ENCODE data around the gene ACOT12.
"Not testable (repeated sequence)": the region's sequence is repeated elsewhere in the genome, so short reads cannot be mapped to it uniquely, and the experiment has no call there.

Gene ACOT12

GRCh38 chr5:81344736-81345135, 49.2 kb downstream of the ACOT12 start:
- DNase-seq (ENCODE audit: low read depth, low spot score): no peak

- DNase-seq (ENCODE audit: low read depth, low spot score): not testable (repeated sequence)
Observed at GRCh38 chr5:81338213-81338612, 55.7 kb downstream of the ACOT12 start.

- no peak for DNase-seq (ENCODE audit: low read depth, low spot score)
Observed at GRCh38 chr5:81337803-81338202, 56.1 kb downstream of the ACOT12 start.

- no peak for DNase-seq (ENCODE audit: low read depth, low spot score)
Observed at GRCh38 chr5:81336556-81336955, 57.4 kb downstream of the ACOT12 start.

- no peak for DNase-seq (ENCODE audit: low read depth, low spot score)
Observed at GRCh38 chr5:81335946-81336345, 58.0 kb downstream of the ACOT12 start.

- no peak for DNase-seq (ENCODE audit: low read depth, low spot score)
Observed at GRCh38 chr5:81334304-81335061, 59.5 kb downstream of the ACOT12 start.

GRCh38 chr5:81326554-81326953, 67.4 kb downstream of the ACOT12 start:
- no peak for DNase-seq (ENCODE audit: low read depth, low spot score)

GRCh38 chr5:81317536-81317935, 76.4 kb downstream of the ACOT12 start:
- no peak for DNase-seq (ENCODE audit: low read depth, low spot score)

GRCh38 chr5:81316571-81316970, 77.4 kb downstream of the ACOT12 start:
- DNase-seq (ENCODE audit: low read depth, low spot score): no peak

GRCh38 chr5:81315830-81316229, 78.1 kb downstream of the ACOT12 start:
- DNase-seq (ENCODE audit: low read depth, low spot score): no peak

- no peak for DNase-seq (ENCODE audit: low read depth, low spot score)
Observed at GRCh38 chr5:81315336-81315735, 78.6 kb downstream of the ACOT12 start.

GRCh38 chr5:81314581-81314980, 79.4 kb downstream of the ACOT12 start:
- no peak for DNase-seq (ENCODE audit: low read depth, low spot score)

- no peak for DNase-seq (ENCODE audit: low read depth, low spot score)
Observed at GRCh38 chr5:81313686-81314085, 80.2 kb downstream of the ACOT12 start.

GRCh38 chr5:81313278-81313677, 80.7 kb downstream of the ACOT12 start:
- no peak for DNase-seq (ENCODE audit: low read depth, low spot score)

GRCh38 chr5:81310402-81311063, 83.4 kb downstream of the ACOT12 start:
- no peak for DNase-seq (ENCODE audit: low read depth, low spot score)

- DNase-seq (ENCODE audit: low read depth, low spot score): no peak
Observed at GRCh38 chr5:81308836-81309235, 85.1 kb downstream of the ACOT12 start.

- no peak for DNase-seq (ENCODE audit: low read depth, low spot score)
Observed at GRCh38 chr5:81305785-81306184, 88.1 kb downstream of the ACOT12 start.

GRCh38 chr5:81303563-81303962, 90.4 kb downstream of the ACOT12 start:
- DNase-seq (ENCODE audit: low read depth, low spot score): no peak

GRCh38 chr5:81302596-81302995, 91.3 kb downstream of the ACOT12 start:
- DNase-seq (ENCODE audit: low read depth, low spot score): no peak

GRCh38 chr5:81301271-81302015, 92.5 kb downstream of the ACOT12 start, which contains the start of gene ZCCHC9:
Gene ZCCHC9, plus strand, starts transcription at chr5:81301587. Its CDS starts 3,171 bp downstream, at chr5:81304758.
- DNase-seq (ENCODE audit: low read depth, low spot score): peak; percentile 92

GRCh38 chr5:81300921-81301270, 93.0 kb downstream of the ACOT12 start:
- DNase-seq (ENCODE audit: low read depth, low spot score): no peak

GRCh38 chr5:81297531-81297930, 96.4 kb downstream of the ACOT12 start:
- no peak for DNase-seq (ENCODE audit: low read depth, low spot score)

- DNase-seq (ENCODE audit: low read depth, low spot score): not testable (repeated sequence)
Observed at GRCh38 chr5:81294021-81294420, 99.9 kb downstream of the ACOT12 start.
